ENCODE data around the gene LEP.
A peak's percentile ranks its signal among the peaks of the same experiment; 100 is the strongest.
"Not testable (repeated sequence)": the region's sequence is repeated elsewhere in the genome, so short reads cannot be mapped to it uniquely, and the experiment has no call there.

The LEP gene

DNA sequence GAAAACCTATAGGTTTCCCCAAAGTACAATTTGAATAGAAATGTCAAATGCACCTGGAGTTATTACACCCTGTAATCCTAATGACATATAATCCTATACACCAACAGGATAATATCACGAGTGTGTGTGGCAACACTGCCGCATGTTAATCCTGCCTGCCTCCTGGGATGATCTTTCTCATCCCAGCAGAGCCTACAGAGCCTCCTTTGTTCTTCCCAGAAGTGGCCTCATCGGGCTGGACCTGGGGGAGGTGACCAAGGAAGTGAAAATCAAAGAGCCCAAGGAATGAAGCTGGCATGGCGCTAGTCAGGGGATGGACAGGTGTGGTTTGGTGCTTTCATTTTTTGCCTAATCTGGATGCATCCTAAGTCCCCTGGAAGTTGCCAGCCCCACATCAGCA is 29.5 kb upstream of the LEP start:
- no peak for DNase-seq

DNA sequence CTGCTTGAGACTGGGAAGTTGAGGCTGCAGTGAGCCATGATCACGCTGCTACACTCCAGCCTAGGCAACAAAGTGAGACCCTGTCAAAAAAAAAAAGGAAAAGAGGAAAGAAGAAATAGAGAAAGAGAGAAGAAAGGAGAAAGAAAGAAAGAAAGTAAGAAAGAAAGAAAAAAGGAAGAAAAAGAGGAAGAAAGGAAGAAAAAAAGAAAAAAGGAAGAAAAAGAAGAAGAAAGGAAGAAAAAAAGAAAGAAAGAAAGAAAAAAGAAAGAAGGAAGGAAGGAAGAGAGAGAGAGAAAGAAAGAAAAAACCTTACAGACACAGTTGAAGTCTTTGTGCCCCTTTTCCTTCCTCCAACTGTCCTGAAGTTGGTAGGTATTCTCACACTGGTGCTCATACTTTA is 26.6 kb upstream of the LEP start:
- DNase-seq = no peak

- DNase-seq = no peak
Measured at GRCh38 chr7:128215281-128215680, 25.8 kb upstream of the LEP start.

DNA sequence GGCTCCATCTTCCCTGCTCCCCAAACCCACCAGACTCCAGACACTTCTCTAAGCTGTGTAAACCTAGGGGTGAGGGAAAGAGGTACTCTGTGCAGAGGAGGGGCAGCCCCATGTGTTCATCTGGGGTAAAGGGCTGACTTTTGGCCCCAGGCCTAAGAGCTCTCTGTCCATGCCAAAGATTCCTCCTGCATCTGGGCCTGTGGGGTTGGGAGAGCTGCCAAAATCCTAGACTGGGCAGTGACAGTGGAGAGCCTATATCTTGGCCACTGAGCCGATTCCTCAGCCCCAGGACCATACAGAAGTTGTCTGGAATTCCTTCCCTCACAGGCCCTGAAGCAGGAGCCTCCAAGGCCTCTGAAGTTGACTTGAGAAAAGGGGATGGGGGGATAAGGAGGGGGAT is 25.3 kb upstream of the LEP start:
- DNase-seq = no peak

DNA sequence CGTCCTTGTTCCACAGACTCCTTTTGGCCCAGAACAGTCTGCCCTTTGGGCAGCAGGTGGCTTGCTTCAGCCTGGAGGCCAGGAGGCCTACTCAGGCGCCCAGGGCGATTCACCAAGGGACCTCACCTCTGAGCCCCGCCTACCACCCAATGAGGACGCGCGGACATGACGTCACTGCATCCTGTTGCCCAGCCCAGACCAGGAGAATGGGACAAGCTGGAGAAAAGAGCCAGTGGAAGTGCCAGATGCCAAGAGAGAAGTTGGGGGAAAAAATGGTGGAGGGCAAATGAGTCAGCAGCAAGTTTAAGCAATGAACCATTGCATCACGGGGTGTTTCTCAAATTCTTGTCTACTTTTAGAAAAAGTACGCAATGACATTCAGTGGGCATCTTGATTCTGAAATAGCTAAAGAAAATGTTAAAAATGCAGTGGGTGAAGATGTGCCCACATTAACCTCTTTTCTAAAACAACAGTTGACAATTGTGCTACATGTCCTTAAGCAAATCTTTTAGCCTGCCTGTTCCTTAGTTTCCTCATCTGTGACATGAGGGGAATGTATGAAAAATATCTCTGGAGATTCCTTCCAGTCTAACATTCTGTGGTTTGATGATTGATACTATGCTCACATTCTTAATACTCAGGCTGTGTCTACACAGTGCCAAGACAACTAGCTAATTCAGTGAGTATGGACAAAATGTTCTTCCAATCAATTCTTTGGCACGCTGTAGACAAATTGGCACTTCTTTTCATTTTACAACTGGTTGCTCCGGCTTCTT is 23.9 kb upstream of the LEP start:
- no peak for DNase-seq

DNA sequence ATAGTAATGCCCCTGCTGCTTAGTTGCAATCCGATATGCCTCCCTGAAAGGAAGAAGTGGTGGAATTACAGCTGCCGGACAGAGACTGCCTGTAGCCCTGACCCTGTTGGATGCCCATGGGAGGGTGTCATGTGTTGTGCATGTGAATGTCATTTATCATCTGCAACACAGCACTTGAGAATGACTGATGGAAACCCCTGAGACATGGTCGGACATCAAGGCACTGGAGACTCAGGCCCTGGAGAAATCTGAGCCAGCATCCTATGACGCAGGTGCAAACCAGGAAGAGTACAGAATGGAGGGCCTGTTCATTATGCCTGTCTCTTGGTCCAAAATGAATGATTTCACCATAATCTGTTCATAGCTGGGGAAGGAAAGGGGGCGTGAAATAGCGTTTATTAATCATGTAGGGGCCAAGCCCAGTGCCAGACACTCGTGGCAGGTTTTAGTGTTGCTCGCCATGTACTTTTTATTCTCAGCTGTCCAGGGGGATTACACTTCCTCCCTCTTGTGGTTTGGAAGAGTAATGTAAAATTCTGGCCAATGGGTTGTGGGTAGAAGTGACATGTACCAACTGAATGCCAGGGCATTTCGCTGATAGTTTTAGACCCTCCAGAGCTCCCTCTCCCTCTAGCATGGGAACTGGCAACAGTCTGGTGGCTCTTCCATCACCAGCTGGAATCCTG is 23.0 kb upstream of the LEP start:
- DNase-seq = no peak

- no peak for DNase-seq
Measured at GRCh38 chr7:128219636-128220035, 21.4 kb upstream of the LEP start.

DNA sequence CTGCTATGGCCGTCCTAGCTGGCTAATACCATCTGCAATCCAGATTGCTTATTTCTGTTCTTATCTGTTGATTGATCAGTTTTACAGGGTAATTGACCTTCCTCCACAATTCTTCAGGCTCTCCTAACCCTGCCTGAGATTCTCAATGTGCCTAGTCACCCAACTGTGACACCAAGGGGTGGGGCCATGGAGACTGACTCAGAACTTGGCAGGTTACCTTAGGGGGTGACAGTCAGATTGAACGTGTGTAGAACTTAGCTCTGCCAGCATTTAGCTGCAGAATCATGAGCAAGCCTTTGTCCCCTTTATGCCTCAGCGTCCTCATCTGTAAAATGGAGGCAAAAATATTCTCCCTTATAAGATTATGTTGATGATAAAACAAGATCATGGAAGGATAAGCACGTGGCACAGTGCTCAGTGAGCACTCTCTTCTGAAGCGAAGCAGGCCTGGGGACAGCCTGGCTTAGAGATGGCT is 19.1 kb upstream of the LEP start:
- DNase-seq = no peak

DNA sequence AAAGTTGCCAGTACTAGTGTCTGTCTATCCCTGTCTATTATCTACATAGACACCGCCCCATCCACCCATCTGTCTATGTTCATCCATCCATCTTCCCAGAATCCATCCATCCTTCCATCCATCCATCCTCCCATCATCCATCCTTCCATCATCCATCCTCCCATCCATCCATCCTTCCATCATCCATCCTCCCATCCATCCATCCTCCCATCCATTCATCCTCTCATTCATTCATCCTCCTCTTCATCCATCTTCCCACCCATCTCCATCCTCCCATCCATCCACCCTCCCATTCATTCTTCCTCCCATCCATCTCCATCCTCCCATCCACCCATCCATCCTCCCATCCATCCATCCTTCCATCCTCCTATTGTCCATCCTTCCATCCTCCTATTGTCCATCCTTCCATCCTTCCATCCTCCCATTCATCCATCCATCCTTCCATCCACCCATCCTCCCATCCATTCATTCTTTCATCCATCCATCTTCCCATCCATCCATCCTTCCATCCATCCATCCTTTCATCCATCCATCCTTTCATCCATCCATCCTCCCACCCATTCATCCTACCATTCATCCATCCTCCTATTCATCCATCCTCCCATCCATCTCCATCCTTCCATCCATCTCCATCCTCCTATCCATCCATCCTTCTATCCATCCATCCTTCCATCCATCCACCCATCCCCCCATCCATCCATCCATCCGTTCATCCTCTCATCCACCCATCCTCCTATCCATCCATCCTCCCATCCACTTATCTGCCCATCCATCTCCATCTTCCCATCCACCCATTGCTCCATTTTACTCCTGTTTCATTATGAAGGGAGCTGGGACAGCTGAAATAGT is 14.7 kb upstream of the LEP start:
- no peak for DNase-seq

DNA sequence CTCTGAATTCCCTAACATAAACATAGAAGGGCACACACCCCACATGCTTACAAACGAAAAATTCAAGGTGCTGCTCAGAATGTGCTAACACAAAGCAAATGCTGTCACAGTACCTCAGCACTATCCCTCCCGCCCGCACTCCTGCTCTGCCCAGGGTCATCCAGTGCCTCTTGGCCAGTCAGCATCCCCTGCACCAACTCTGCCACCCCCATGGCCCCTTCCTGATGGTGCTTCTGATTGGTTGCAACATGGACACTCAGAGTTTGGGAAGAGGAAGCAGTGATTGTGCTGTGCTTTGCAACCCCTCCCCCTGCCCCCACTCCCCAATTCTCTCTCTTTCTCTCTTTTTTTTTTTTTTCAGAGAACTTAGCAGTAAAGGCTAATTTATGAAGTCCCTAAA is 13.8 kb upstream of the LEP start:
- no peak for DNase-seq

DNA sequence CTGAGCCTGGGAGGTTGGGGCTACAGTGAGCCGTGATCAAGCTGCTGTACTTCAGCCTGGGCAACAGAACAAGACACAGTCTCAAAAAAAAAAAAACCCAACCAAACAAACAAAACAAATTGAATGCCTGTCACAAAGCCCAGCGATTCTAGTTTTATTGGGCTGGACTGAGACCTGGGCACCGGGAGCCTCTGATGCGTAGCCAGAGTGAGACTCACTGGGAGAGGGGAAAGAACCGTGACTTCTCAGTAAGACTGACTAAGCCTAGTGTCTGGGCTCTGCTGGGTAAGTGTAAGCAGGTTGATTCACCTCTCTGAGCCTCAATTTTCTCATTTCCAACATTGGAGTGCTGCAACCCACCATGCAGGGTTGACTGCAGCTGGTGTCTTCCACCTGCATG is 10.1 kb upstream of the LEP start:
- no peak for DNase-seq

DNA sequence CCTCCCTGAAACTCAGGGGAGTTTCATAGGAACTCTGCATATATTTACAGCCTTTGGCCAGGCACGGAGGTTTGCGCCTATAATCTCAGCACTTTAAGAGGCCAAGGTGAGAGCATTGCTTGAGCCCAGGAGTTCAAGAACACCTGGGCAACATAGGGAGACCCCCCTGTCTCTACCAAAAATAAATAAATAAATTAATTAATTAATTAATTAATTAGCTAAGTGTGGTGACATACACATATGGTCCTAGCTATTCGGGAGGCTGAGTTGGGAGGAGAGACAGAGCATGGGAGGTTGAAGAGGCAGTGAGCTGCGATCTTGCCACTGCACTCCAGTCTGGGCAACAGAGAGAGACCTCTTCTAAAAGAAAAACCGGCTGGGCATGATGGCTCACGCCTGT is 9.4 kb upstream of the LEP start:
- no peak for DNase-seq

- no peak for DNase-seq
Measured at GRCh38 chr7:128233471-128233870, 7.6 kb upstream of the LEP start.

DNA sequence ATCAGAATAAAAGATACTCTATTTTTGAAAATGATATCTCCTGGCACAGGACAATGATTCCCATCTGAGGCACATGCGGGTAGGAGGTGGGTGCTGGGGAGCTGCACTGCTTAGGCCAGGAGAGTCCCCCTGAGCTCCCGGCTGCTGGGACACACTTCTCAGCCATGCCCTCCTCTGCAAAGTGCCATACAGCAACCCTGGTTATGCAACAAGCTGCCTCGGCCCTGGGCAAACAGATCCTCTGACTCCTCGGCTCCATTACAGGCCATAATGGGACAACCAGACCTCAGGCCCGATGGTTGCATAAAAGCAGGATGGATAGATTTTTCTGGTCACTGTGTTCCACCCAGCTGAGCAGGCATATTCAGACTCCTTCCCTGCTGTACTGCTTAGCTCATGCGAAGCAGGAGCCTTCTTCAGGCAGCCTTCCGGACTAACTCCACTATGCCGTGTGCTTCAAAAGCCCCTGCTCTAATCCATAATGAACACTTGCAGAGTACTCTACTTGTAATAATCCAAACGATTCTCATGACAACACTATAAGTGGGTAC is 6.5 kb upstream of the LEP start:
- no peak for DNase-seq

DNA sequence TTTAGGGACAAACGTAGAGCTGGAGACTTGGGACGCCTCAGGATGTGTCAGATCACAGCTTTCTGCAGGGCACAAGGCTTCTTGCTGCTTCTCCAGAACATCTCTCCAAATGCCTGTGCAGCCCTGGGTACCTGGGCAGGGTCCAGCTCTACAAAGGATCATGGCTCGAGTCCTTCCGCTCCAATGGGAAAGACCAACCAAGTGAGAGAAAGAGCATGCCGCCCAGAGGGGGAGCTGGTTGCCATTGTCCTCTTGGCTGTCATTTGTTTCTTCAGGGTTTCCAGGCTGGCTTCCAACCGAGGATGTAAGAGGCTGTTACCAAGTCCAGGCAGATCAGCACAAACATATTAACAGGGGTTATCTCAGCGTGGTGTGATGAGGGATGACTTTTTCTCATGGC is 5.6 kb upstream of the LEP start:
- no peak for DNase-seq

DNA sequence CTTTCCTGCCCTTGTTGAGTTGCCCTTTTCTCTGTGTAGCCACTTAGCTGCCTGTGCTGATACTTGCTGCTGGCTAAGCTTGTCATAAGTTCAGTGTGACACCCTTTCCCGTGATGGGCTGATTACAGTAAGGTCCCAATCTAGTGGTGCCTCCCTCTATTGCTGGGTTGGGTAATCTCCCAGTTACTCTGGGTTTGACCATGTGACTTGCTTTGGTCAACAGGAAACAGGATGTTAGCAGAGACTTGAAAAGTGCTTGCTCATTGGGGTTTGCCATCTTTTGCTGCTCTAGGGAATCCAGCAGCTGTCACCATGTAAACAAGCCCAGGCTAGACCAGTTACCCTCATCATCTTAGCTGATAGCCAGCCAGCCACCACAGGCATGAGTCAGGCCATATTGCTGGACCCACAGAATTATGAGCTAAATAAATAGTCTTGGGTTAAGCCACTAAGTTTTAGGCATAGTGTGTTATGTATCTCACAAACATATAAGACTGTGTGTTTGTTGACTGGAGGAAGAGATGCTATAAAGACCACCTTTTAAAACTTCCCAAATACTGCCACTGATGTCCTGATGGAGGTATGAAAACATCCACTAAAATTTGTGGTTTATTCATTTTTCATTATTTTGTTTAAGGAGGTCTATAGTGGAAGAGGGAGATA is 4.0 kb upstream of the LEP start:
- DNase-seq = peak; percentile 11

GRCh38 chr7:128239146-128239545 is 1.9 kb upstream of the LEP start:
- not testable (repeated sequence) for DNase-seq

- DNase-seq = no peak
Measured at GRCh38 chr7:128242661-128243060, 1.6 kb downstream of the LEP start.

- no peak for DNase-seq
Measured at GRCh38 chr7:128243273-128243672, 2.2 kb downstream of the LEP start.

DNA sequence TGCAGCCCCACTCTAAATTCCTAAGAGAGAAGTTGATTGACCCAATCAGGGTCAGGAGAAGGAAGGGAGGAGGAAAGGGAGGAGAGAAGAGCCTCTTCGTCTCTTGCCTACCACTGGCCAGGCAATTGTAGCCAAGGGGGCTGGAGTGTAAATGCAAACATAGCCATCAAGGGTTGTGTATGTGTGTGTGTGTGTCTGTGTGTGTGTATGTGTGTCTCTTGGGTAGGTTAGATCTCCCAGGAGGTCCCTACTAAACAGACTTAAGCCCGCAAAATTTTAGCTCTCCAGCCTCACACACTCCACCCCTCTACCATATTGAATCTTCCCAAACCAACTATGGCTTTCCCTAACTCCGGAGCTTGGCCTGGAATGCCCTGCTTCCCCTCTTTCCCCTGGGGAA is 3.8 kb downstream of the LEP start:
- DNase-seq = no peak

GRCh38 chr7:128247108-128247507 is 6.0 kb downstream of the LEP start:
- DNase-seq = no peak

DNA sequence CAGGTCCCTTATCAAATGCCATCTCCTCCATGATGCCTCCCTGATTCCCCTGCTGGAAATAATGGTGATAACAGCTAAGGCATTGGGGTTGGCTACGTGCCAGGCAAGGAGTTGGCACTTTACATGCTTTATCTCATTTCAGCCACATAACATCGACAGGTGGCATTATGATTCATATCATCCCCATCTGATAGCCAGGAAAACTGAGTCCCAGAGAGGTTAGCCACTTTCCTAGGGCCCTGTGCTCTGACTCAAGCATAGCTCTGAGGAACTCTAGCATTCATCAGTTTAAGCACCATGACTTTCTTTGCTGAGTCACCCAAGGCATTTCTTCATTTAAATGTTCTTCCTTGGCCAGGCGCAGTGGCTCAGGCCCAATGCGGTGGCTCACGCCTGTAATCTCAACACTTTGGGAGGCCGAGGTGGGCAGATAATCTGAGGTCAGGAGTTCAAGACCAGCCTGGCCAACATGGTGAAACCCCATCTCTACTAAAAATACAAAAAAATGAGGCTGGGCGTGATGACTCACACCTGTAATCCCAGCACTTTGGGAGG is 6.6 kb downstream of the LEP start:
- no peak for DNase-seq

GRCh38 chr7:128251337-128251736 is 10.3 kb downstream of the LEP start:
- no peak for DNase-seq
